Measurements from ENCODE around the gene GET4.

Gene GET4

DNA sequence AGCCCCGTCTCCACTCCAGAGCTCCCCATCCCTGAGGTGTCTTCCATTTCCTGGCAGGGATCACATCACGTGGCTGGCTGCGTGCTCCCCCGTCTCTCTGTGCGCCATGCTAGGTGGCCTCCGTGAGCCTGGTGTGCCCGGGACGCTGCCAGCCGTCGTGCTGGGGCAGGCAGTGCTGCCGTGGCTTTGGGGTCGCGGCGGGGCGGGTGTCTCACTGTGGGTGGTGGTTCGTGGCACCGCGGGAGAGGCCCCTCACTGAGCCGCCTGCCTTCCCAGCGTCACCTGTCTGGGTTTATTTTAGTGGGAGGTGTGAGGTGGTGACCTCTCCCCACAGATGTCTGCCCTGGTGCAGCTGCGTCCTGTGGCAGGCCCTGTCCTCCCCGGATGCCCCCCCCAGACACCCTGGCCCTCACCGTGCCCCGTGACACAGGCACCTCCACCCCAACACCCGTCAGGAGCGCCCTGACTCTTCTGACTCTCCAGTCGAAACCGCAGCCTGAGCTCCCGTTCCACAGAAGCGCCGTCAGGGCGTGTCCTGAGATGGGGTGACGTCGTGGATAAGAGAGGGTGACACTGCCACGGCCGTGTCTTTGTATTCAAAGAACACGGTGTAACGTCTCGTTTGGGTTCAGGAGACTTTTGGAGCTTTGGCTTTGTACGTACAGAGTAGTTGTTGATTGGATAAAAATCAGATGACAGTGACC lies 18.0 kb downstream of the GET4 start:
- peaks cover 21% of the 10 kb centered on the region; the same call in 1 of the 2 replicates for H3K36me3 ChIP-seq (ENCODE audit: insufficient read depth, low read length)
- H3K4me3 ChIP-seq (ENCODE audit: low read depth, low read length) = no peak overlapping the region
- H3K79me2 ChIP-seq (ENCODE audit: control insufficient read depth, insufficient read depth, low read length, unreplicated experiment) = no peaks in the 10 kb centered on the region
- no peak overlapping the region for H2AFZ ChIP-seq (ENCODE audit: low read length, unreplicated experiment)
- H3K4me1 ChIP-seq (ENCODE audit: control insufficient read depth, insufficient read depth, low read length, unreplicated experiment) = no peaks in the 10 kb centered on the region
- no peak overlapping the region for H3K27ac ChIP-seq (ENCODE audit: low read depth, low read length)
- H3K27me3 ChIP-seq (ENCODE audit: insufficient read depth, low read length) = no peaks in the 10 kb centered on the region

DNA sequence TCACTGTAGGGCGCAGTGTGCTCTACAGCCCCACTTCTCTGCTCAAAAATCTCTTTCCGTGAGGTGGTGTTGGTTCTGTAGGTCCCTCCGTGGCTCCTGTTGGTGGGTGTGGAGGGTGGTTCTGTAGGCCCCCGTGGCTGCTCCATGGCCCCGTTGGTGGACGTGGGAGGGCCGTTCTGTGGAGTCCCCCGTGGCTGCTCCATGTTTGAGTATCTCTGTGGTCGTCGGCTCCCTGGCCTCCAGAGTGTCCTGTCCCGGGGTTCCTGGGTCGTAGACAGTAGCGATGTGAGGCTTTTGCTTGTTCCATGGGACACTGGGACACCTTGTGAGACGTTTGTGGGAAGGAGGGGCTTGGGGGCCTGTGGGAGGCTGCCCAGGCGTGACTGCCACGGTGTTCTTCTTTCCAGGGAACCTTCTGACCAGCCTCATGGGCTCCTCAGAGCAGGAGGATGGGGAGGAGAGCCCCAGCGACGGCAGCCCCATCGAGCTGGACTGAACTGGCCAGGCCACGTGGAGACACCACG lies 18.6 kb downstream of the GET4 start:
- Histone ChIP-seq H3K4me1 (ENCODE audit: control insufficient read depth, insufficient read depth, low read length, unreplicated experiment) (no peaks in the 10 kb centered on the region), H2AFZ (ENCODE audit: low read length, unreplicated experiment) (no peak overlapping the region), H3K79me2 (ENCODE audit: control insufficient read depth, insufficient read depth, low read length, unreplicated experiment) (no peaks in the 10 kb centered on the region), H3K36me3 (ENCODE audit: insufficient read depth, low read length) (peaks cover 21% of the 10 kb centered on the region; the same call in 1 of the 2 replicates), H3K4me3 (ENCODE audit: low read depth, low read length) (no peak overlapping the region), H3K27me3 (ENCODE audit: insufficient read depth, low read length) (no peaks in the 10 kb centered on the region), H3K27ac (ENCODE audit: low read depth, low read length) (no peak overlapping the region)

DNA sequence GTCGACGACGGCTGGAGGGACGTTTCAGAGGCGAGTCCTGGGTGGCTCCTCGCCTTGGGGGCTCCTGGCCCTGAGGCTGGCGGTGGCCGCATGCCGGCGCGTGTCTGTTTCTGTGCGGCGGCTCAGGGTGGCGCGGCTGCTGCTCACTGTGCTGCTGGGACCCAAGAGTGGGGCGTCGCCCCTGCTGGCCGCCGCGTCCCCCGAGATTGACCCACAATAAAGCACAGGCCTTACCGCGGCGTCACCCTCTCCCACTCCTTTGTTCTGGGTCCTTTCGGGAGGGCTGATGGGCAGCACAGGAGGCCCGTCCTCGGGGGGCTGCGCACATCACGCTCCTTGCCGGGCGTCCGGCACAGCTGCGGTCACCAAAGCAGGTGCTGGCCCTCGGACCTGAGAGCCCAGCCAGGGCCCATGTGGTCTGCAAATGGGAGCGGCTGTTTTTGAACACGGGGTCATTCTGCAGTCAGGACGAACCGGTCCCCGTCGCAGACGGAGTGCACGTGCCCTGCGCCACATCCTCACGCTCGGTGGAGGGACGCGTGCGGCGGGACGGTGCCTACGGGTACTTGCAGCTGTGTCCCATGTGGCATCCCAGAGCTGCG lies 19.2 kb downstream of the GET4 start:
- no peak overlapping the region for H3K4me3 ChIP-seq (ENCODE audit: low read depth, low read length)
- no peaks in the 10 kb centered on the region for H3K79me2 ChIP-seq (ENCODE audit: control insufficient read depth, insufficient read depth, low read length, unreplicated experiment)
- H3K36me3 ChIP-seq (ENCODE audit: insufficient read depth, low read length) = peaks cover 21% of the 10 kb centered on the region; the same call in 1 of the 2 replicates
- no peak overlapping the region for H2AFZ ChIP-seq (ENCODE audit: low read length, unreplicated experiment)
- no peak overlapping the region for H3K27ac ChIP-seq (ENCODE audit: low read depth, low read length)
- no peaks in the 10 kb centered on the region for H3K4me1 ChIP-seq (ENCODE audit: control insufficient read depth, insufficient read depth, low read length, unreplicated experiment)
- no peaks in the 10 kb centered on the region for H3K27me3 ChIP-seq (ENCODE audit: insufficient read depth, low read length)

DNA sequence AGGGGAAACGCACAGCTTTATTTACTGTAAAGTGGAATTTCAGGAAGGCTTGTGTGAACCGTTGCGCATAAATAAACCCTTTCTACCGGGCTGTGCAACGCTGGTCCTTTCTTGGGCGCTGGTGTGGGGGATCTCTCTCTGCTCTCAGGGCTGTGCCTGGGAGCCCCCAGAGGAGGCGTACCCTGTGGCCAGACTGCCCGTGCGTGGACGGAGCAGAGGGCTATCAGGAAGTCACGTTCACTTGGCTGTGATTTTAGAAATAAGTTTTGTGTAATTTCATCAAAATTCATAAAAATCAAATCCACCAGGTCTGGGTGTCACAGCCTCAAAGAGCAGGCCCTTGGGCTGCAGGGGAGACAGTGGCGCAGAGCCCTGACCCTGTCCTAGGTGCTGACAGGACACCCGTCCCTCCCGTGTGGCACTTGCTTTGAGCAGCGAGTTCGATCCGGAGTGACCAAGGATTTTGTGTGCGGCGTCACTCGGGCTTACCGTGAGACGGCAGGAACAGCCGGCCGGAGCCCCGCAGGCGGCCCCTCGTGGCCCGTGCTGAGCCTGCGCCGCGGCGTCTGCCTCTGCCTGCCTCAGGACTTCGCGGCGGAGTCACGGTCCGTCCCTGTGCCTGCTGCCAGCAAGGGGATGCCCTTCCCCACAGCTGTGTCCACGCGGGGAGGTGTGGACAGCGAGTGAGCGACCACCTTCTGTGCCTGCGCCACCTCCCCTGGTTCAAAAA lies 20.2 kb downstream of the GET4 start:
- Histone ChIP-seq H3K27me3 (ENCODE audit: insufficient read depth, low read length) (no peaks in the 10 kb centered on the region), H3K4me1 (ENCODE audit: control insufficient read depth, insufficient read depth, low read length, unreplicated experiment) (peaks cover 6% of the 10 kb centered on the region), H3K4me3 (ENCODE audit: low read depth, low read length) (no peak overlapping the region), H3K27ac (ENCODE audit: low read depth, low read length) (no peak overlapping the region), H3K36me3 (ENCODE audit: insufficient read depth, low read length) (peaks cover 14% of the 10 kb centered on the region; the same call in 1 of the 2 replicates), H2AFZ (ENCODE audit: low read length, unreplicated experiment) (no peak overlapping the region), H3K79me2 (ENCODE audit: control insufficient read depth, insufficient read depth, low read length, unreplicated experiment) (no peaks in the 10 kb centered on the region)

- Histone ChIP-seq H2AFZ (ENCODE audit: low read length, unreplicated experiment) (no peak overlapping the region), H3K4me3 (ENCODE audit: low read depth, low read length) (no peak overlapping the region), H3K4me1 (ENCODE audit: control insufficient read depth, insufficient read depth, low read length, unreplicated experiment) (peaks cover 9% of the 10 kb centered on the region), H3K27me3 (ENCODE audit: insufficient read depth, low read length) (no peaks in the 10 kb centered on the region), H3K79me2 (ENCODE audit: control insufficient read depth, insufficient read depth, low read length, unreplicated experiment) (no peaks in the 10 kb centered on the region), H3K27ac (ENCODE audit: low read depth, low read length) (no peak overlapping the region), H3K36me3 (ENCODE audit: insufficient read depth, low read length) (peaks cover 9% of the 10 kb centered on the region; the same call in 1 of the 2 replicates)
These were observed 20.7 kb downstream of the GET4 start for GRCh38 chr7:897086-897485.

DNA sequence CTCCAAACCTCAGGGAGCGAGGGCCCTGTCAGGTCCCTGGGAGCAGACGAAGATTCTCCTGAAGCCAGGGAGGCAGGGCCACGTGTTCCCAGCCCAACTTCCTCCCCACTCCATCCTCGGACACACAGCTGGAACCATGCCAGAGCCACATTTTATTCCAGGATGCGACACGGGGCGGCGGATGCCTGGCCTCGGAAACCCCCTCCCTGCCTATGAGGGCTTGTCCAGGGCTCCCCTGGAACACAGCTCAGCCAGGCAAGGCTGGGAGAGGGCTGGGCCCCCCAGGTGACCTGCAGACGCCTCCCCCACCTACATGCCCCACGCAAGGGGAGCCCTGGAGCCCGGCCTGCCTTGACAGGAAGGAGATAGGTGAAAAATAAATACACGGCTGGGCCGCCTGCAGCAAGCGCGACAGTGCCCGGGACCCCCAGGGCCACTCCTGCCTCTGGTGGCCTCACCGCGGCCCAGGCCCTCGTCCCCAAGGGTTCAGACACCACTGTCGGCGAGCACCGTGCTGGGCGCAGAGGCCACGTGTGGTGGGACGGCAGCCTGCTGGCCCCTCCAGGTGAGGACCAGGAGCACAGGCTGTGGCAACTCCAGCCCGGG lies 21.5 kb downstream of the GET4 start:
- Histone ChIP-seq H3K27me3 (ENCODE audit: insufficient read depth, low read length) (no peaks in the 10 kb centered on the region), H3K4me1 (ENCODE audit: control insufficient read depth, insufficient read depth, low read length, unreplicated experiment) (peaks cover 9% of the 10 kb centered on the region)

DNA sequence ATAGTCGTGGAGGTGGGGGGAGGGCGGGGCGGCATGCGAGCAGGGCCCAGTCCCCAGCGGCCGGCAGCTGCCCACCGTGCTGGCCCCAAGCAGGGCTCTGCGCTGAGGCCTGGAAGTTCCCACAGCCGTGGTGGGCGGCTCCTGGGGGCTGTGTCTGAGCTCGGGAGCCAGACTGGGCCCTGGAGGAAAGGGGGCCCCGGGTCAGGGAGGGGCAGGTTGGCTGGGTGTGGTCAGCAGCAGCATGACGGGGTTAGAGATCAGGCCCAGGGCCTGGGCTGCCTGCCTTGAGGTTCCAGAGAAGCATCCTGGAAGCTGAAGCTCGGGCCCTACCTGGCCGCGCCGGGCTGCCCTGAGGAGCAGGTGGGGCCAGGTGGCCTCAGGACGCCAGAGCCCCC lies 22.1 kb downstream of the GET4 start:
- H3K27ac ChIP-seq (ENCODE audit: low read depth, low read length) = no peak overlapping the region
- peaks cover 9% of the 10 kb centered on the region for H3K4me1 ChIP-seq (ENCODE audit: control insufficient read depth, insufficient read depth, low read length, unreplicated experiment)
- no peaks in the 10 kb centered on the region; the same call in 1 of the 2 replicates for H3K36me3 ChIP-seq (ENCODE audit: insufficient read depth, low read length)
- no peaks in the 10 kb centered on the region for H3K79me2 ChIP-seq (ENCODE audit: control insufficient read depth, insufficient read depth, low read length, unreplicated experiment)
- no peak overlapping the region for H3K4me3 ChIP-seq (ENCODE audit: low read depth, low read length)
- H2AFZ ChIP-seq (ENCODE audit: low read length, unreplicated experiment) = no peak overlapping the region
- H3K27me3 ChIP-seq (ENCODE audit: insufficient read depth, low read length) = no peaks in the 10 kb centered on the region

More for the DNA sequence above, 21.5 kb downstream of the GET4 start:
- Histone ChIP-seq H3K36me3 (ENCODE audit: insufficient read depth, low read length) (peaks cover under 1% of the 10 kb centered on the region; the same call in 1 of the 2 replicates), H3K79me2 (ENCODE audit: control insufficient read depth, insufficient read depth, low read length, unreplicated experiment) (no peaks in the 10 kb centered on the region), H3K27ac (ENCODE audit: low read depth, low read length) (no peak overlapping the region), H2AFZ (ENCODE audit: low read length, unreplicated experiment) (no peak overlapping the region), H3K4me3 (ENCODE audit: low read depth, low read length) (no peak overlapping the region)

- Histone ChIP-seq H3K79me2 (ENCODE audit: control insufficient read depth, insufficient read depth, low read length, unreplicated experiment) (no peaks in the 10 kb centered on the region), H3K27me3 (ENCODE audit: insufficient read depth, low read length) (no peaks in the 10 kb centered on the region), H3K4me1 (ENCODE audit: control insufficient read depth, insufficient read depth, low read length, unreplicated experiment) (peaks cover 11% of the 10 kb centered on the region), H3K27ac (ENCODE audit: low read depth, low read length) (no peak overlapping the region), H2AFZ (ENCODE audit: low read length, unreplicated experiment) (no peak overlapping the region), H3K4me3 (ENCODE audit: low read depth, low read length) (no peak overlapping the region), H3K36me3 (ENCODE audit: insufficient read depth, low read length) (no peaks in the 10 kb centered on the region; the same call in 1 of the 2 replicates)
These were observed 22.7 kb downstream of the GET4 start for GRCh38 chr7:898855-899681.

- Histone ChIP-seq H3K27ac (ENCODE audit: low read depth, low read length) (no peak overlapping the region), H3K36me3 (ENCODE audit: insufficient read depth, low read length) (no peaks in the 10 kb centered on the region; the same call in 1 of the 2 replicates), H3K4me3 (ENCODE audit: low read depth, low read length) (no peak overlapping the region), H3K4me1 (ENCODE audit: control insufficient read depth, insufficient read depth, low read length, unreplicated experiment) (peaks cover 18% of the 10 kb centered on the region), H3K27me3 (ENCODE audit: insufficient read depth, low read length) (no peaks in the 10 kb centered on the region), H2AFZ (ENCODE audit: low read length, unreplicated experiment) (no peak overlapping the region), H3K79me2 (ENCODE audit: control insufficient read depth, insufficient read depth, low read length, unreplicated experiment) (no peaks in the 10 kb centered on the region)
These were observed 23.5 kb downstream of the GET4 start for GRCh38 chr7:899806-900205.
